T-helper 2 cell treated with Interferon-gamma antibody and Interleukin-4, amounts not matched to agents 100 ng/mL and 5 ng/mL, for 36 hours (primary cell): ENCODE measurements around the gene TMEM217. TPM values are rescaled to one million over a fixed set of nuclear protein-coding genes. Genes with fewer than 3 reads are reported as not detected.
"Not testable (repeated sequence)": the region's sequence is repeated elsewhere in the genome, so short reads cannot be mapped to it uniquely, and the experiment has no call there.

Experiments
- intact Hi-C: fragments of 100-400 bp; cut with micrococcal nuclease; formaldehyde crosslinking; loops from one replicate; pipeline ENCODE4 v1.15.1; 2023
- total RNA-seq: library from RNA; stranded (reverse); gene quantifications from 2 replicates; pipeline ENCODE4 v1.2.3, GENCODE V29; 2022

The TMEM217 gene
- total RNA-seq, 1 donor from 2014 or later, result 3.0 TPM

DNA sequence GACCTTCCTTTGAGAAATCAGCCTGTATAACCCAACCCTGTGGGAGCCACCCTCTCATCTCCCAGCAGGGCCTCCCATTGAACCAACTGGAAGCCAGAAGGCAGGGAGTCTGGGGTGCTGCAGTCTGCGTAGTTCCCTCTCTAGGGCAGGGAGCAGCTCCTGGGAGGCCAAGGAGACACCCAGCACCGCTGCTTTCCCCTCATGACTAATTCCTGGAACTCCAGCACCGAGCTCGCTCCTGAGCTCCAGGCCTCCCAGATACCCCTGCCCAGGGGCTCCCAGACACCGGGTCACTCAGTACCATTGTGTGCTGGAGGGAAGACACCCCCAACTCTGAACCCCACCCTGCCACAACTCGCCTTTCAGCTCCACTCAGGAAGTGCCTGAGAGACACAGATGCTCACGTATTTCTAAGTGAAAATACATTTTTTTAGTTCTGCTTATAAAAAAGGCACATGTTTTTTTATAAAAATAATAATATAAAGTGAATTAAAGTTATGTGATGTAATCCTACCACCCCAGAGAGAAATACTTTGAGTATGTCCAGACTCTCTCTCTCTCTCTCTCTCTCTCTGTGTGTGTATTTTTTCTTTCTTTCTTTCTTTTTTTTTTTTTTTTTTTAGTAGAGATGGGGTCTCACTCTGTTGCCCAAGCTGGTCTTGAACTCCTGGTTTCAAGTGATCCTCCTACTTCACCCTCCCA, 70.5 kb downstream of the TMEM217 start:
- intact Hi-C loops, result no loop called here

DNA sequence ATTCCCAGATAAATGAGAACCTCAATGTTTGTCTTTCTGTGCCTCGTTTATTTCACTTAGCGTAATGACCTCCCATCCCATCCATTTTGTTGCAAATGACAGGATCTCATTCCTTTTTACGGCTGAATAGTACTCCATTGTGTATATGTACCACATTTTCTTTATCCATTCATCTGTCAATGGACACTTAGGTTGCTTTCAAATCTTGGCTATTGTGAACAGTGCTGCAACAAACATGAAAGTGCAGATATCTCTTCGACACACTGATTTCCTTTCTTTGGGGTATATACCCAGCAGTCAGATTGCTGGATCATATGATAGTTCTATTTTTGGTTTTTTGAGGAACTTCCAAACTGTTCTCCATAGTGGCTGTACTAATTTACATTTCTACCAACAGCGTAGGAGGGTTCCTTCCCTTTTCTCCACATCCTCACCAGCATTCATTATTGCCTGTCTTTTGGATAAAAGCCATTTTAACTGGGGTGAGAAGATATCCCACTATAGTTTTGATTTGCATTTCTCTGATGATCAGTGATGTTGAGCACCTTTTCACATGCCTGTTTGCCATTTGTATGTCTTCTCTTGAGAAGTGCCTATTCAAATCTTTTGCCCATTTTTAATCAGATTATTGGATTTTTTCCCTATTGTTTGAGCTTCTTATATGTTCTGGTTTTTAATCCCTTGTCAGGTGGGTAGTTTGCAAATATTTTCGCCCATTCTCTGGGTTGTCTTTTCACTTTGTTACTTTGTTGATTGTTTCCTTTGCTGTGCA, 71.8 kb downstream of the TMEM217 start:
- intact Hi-C loops, result not testable (repeated sequence)

DNA sequence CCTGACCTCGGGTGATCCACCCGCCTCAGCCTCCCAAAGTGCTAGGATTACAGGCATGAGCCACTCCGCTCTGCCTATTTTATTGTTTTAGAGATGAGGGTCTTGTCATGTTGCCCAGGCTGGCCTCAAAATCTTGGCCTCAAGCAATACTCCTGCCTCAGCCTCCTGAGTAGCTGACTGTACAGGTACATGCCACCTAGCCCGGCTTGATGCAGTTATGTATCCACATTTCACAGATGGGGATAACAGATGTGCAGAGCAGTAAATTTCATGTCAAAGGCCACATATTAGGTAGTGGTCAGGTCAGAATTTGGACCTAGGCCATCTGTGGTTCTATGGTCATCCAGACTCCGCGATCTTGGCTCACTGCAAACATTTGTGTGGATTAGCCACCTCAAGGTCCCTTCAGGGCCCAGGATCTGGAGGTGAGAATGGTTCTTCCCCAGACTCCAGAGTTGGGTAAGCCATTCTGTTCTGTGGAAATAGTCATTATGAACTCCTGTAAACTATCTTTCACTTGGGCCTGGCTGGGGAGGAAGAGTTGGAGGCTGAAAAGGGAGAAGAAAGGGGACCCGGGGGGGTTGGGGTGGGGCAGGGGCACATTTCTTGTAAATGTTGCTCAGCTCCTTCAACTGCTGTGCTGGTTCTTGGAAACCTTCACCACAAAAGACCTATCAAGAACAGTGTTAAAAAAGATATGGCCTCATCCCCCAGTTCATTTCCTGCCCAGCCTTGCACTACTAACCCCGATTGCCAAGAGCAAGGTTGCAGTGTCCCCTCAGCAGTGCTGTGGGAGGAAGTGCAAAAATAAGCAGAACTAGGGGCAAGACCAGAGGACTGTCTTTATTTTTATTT, 75.0 kb downstream of the TMEM217 start:
- intact Hi-C loops, result loop anchor here (1.0 to 2.0 kb wide), 2 partner anchors 11 to 20 kb away; no protein-coding TSS in a partner anchor

DNA sequence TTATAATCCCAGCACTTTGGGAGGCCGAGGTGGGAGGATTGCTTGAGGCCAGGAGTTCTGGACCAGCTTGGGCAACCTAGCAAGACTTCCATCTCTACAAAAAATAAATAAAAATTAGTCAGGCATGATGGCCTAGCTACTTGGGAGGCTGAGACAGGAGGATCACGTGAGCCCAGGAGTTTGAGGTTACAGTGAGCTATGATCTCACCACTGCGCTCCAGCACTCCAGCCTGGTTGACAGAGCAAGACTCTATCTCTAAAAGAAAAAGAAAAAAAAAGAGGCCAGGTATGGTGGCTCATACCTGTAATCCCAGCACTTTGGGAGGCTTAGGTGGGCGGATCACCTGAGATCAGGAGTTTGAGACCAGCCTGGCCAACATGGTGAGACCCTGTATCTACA, 77.3 kb downstream of the TMEM217 start:
- intact Hi-C loops, result not testable (repeated sequence)

DNA sequence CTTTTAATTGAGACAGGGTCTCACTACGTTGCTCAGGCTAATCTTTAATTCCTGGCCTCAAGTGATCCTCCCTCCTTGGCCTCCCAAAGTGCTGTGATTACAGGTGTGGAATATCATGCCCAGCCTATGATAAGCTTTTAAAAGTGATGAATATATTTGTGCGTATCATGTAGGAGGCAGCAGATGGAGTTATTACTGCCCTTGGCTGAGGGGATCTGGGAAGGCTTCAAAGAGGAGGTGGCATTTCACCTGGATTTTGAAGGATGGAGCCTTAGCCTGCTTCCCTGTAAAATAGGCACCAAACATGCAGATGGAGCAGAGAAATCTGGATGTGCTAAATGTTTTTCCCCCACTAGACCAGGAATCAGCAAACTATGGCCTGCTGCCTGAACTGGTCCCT, 77.9 kb downstream of the TMEM217 start:
- intact Hi-C loops, result no loop called here

DNA sequence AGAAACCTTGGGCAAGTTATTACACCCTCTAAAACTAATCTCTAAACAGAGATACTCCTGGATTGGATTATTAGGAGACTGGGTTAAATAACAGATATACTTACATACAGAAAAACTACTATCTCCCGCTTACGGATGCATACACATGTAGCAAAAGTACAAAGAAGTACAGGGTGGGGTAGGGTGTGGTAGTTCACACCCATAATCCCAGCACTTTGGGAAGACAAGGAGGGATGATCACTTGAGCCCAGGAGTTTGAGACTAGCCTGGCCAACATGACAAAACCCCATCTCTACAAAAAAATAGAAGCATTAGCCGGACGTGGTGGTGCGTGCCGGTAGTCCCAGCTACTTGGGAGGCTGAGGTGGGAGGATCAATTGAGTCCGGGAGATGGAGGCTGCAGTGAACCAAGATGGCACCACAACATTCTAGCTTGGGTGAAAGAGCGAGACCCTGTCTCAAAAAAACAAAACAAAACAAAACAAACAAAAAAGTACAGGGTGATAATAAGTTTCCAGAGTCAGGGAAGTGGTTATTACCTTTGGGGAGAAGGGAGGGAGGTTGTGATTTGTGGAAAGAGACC, 79.9 kb downstream of the TMEM217 start:
- intact Hi-C loops, result no loop called here

DNA sequence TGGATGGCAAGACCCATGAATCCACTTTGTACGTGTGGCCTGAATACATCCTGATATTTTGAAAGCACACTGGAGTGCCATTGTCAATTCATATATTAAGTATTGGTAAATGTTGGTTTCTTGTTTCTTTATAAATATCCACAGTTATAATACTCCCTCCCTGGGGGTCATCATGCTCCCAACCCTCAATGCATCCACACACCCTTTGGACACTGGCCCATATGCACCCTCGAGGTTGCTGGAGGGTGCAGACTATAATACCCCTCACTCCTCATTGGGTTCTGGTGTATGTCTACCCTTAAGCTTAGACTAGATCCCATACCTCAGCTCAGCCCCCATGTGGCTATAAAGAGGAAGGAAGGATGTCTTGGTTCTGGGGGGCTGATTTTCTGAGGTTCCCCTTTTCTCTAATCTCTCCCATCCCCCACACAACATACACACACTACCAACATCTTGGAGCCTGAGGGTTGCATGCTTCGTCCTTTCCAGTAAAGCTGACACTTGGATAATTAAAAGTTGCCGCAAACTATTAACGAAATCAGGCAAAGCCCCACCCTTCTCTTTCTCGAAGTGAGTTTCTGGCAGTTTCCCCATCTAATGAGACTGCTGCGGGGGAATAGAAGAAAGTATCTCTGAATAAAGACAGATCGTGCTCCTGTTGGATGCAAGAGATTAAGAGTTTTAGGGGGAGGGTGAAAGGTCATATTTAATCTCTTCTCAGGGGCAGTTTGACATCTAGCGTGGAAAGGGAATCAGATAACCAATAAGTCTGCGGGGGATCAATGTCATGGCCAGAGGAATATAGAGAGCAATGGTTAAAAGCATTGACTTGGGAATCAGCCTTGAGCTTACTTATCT, 80.6 kb downstream of the TMEM217 start:
- intact Hi-C loops, result no loop called here

DNA sequence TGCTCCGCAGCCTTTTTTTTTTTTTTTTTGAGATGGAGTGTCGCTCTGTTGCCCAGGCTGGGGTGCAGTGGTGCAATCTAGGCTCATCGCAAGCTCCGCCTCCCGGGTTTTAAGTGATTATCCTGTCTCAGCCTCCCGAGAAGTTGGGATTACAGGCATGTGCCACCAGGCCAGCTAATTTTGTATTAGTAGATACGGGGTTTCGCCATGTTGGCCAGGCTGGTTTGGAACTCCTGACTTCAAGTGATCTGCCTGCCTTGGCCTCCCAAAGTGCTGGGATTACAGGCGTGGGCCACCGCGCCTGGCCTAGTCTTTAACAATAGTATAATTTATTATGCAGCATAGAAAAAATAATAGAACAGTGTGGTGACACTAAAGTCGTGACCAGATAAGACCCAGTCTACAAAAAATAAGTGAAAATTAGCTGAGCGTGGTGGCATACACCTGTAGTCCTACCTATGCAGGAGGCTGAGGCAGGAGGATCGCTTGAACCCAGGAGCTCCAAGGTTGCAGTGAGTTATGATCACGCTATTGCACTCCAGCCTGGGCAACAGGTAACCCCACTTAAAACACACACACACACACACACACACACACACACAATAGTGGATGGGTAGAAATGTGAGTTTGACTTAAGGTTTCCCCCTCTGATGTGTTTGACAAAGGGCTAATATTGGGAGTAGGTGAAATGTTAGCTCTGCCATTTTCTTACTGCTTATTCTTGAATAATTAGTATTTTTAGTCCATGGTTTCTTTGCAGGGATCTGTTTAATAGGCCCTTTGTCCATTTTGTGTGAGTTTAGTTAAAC, 81.5 kb downstream of the TMEM217 start:
- intact Hi-C loops, result no loop called here

DNA sequence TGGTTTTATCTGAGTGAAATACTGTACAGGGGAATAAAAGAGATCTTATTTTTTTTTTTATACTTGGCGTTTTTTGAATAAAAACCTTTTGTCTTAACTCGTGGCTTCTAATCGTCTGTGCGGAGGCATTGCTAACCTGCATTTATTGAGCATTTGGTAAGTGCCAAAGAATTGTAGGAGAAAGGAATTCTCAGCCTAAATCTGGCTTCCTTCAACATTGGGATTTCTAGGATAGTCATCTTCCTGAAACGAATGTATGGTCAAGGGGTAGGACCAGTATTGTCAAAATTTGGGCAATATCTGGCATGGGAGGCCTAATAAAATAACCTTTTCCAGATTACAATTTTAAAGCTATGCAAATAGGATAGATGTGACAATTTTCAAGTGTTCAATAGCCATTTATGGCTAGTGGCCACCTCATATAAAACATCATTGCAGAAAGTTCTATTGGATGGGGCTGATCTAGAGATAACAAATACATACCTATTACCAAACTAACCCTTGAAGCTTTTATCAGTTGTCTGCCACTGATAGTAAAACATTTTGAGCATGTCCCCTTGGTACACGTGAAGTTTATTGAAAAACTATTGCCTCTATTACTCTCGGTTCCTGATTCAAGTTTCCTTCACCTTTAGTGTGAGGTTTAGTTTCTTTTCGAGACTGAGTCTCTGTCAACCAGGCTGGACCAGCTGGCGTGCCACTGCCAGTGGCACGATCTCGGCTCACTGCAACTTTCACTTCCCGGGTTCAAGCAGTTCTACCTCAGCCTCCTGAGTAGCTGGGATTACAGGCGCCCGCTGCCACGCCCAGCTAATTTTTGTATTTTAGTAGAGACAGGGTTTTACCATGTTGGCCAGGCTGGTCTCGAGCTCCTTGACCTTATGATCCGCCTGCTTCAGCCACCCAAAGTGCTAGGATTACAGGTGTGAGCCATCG, 82.3 kb downstream of the TMEM217 start:
- intact Hi-C loops, result no loop called here

DNA sequence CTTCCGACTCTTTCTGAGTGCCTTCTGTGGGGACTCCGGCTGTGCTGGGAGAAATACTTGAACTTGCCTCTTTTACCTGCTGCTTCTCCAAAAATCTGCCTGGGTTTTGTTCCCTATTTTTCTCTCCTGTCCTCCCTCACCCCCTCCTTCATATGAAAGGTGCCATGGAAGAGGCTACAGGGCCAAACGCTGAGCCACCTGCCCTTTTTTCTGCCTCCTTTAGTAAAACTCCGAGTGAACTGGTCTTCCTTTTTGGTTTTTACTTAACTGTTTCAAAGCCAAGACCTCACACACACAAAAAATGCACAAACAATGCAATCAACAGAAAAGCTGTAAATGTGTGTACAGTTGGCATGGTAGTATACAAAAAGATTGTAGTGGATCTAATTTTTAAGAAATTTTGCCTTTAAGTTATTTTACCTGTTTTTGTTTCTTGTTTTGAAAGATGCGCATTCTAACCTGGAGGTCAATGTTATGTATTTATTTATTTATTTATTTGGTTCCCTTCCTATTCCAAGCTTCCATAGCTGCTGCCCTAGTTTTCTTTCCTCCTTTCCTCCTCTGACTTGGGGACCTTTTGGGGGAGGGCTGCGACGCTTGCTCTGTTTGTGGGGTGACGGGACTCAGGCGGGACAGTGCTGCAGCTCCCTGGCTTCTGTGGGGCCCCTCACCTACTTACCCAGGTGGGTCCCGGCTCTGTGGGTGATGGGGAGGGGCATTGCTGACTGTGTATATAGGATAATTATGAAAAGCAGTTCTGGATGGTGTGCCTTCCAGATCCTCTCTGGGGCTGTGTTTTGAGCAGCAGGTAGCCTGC, 83.2 kb downstream of the TMEM217 start:
- intact Hi-C loops, result loop anchor here (5.0 kb wide), 4 partner anchors 72 to 577 kb away; partner anchors contain the start of gene C6orf89

DNA sequence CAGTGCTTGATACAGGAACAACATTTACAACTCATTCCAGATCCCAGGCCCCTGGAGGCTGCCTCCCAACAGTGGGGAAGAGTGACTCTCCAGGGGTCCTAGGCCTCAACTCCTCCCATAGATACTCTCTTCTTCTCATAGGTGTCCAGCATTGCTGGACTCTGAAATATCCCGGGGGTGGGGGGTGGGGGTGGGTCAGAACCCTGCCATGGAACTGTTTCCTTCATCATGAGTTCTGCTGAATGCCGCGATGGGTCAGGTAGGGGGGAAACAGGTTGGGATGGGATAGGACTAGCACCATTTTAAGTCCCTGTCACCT, 83.8 kb downstream of the TMEM217 start:
- intact Hi-C loops, result loop anchor here (5.0 kb wide), 4 partner anchors 72 to 577 kb away; partner anchors contain the start of gene C6orf89

DNA sequence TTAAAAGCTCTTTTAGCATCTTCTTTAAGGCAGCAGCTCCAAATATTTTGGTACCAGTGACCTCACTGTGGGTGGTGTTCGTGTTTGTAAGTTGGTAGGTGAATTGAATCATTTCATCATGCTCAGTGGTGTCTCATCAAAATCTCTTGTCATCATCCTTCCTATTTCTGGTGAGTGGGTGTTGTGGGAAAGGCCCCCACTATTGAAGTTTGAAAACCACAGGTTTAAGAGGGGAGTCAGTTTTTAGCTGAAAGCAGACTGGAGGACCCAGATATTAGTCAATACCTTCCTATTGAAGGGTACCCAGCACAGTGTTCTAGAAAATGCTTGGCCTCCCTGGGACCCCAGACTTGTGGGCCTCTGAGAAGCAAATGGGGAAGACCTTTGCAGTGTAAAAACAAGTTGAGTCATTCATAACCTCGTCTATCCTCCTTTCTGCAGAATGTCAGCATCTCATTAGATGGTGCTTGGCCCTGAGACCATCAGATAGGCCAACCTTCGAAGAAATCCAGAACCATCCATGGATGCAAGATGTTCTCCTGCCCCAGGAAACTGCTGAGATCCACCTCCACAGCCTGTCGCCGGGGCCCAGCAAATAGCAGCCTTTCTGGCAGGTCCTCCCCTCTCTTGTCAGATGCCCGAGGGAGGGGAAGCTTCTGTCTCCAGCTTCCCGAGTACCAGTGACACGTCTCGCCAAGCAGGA, 84.3 kb downstream of the TMEM217 start:
- intact Hi-C loops, result loop anchor here (5.0 kb wide), 4 partner anchors 71 to 576 kb away; partner anchors contain the start of gene C6orf89

DNA sequence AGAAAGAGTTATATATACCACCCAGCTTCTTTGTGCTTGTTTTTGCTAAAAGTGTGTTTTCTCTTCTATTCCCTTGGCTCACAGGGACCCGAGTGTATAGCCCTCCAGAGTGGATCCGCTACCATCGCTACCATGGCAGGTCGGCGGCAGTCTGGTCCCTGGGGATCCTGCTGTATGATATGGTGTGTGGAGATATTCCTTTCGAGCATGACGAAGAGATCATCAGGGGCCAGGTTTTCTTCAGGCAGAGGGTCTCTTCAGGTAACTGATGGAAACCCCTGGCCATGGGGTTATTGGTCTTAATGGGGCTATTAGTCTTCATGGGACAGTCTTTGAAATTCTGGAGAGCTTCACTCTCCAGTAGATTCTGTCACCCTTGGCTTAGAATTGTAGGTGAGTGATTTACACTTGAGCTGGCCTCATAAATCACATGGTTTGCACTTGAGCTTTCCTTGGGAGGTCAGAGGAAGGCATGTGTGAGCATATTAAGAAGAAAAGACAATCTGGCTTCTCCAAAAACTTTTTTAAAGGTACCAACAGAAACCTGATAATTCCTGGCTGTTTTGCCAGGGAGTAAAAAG, 84.9 kb downstream of the TMEM217 start:
- intact Hi-C loops, result loop anchor here (1.0 to 5.0 kb wide), 8 partner anchors 10 to 576 kb away; partner anchors contain the start of gene C6orf89

DNA sequence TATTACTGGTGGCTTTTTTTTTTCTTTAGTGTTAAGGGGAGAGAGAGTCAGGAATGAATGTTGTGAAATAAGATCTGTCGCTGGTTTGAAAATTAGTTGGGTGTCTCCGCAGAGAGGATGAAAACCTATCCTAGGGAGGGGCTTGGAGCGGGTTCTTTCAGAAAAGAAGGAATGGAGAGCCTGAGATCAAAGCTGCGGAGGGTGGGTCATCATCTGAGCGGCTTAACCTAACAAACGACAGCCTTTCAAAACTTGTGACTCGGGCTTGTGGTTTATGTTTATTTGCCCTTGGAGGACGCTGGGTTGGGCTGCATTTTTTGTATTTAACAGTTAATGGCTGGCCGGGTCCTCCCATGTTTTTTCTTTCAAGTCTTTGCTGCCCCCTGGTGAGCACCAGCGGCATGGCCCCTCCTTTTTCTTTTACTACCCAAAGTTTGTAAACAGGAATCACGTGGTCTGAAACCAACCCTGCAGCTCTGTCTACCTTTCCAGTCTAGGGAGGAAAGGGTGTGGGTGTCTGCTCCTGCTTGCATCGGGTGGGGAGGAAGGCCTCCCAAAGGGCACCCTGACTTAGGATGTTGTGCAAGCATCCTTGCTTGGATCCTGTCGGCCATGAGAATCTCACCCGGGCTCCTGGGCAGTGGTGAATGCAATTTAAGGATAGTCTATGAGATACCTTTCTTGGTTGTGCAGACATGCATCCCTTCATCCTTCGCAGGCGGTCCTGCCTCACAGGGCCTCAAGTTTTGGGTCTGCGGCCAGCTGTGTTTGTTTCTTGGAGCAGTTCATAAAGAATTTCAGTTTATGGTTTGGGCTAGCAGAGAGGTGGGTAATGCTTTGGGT, 85.8 kb downstream of the TMEM217 start:
- intact Hi-C loops, result loop anchor here (1.0 to 5.0 kb wide), 8 partner anchors 11 to 575 kb away; partner anchors contain the start of gene C6orf89

DNA sequence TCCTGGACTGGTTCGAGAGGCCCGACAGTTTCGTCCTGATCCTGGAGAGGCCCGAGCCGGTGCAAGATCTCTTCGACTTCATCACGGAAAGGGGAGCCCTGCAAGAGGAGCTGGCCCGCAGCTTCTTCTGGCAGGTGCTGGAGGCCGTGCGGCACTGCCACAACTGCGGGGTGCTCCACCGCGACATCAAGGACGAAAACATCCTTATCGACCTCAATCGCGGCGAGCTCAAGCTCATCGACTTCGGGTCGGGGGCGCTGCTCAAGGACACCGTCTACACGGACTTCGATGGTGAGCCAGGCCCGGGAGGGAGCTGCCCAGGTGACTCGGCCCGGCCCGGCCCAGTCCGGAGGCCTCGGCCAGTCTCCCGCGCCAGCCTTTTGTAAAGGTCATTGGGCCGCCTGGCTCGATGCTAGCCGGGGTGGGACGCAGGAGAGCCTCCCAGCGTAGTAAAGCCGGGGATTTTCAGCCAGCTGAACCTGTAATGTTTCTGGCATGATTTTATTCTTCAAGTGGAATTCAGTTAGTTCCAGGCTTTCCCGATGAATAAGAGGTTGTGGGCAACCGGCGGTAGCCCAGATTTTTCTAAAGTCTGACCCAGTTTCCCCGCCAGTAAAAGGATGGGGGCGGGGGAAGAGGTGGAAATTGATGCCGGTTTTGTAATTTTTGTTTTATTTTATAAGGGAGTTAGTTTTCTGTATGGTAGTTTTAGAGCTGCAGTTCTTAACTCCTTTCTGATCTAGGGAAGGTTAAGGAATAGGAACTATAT, 86.6 kb downstream of the TMEM217 start:
- intact Hi-C loops, result loop anchor here (5.0 kb wide), 4 partner anchors 69 to 574 kb away; partner anchors contain the start of gene C6orf89
